GM12865 (cell line): ENCODE measurements around the gene NR2E3.
A peak's percentile ranks its signal among the peaks of the same experiment; 100 is the strongest.

Experiments used
- DNase-seq: peaks from one replicate; pipeline ENCODE4 v3.0.0; 2010; ENCODE audit warnings: low read depth
- H3K4me3 ChIP-seq: 2 replicates; pipeline ENCODE4 v1.5.1; 2011; ENCODE audit warnings: mild to moderate bottlenecking, low read depth, low read length, control low read depth
- TF ChIP-seq, protein P1 (sequence below): IDR thresholded peaks from 2 replicates; pipeline ENCODE4 v1.5.1; 2011; ENCODE audit warnings: low read length, control low read depth, low read depth, inconsistent platforms; ENCODE audit not compliant: insufficient read depth; ENCODE audit errors: missing control alignments

The NR2E3 gene

GRCh38 chr15:71776304-71776703 is 34.0 kb upstream of the NR2E3 start:
- TF ChIP-seq, protein P1, sequence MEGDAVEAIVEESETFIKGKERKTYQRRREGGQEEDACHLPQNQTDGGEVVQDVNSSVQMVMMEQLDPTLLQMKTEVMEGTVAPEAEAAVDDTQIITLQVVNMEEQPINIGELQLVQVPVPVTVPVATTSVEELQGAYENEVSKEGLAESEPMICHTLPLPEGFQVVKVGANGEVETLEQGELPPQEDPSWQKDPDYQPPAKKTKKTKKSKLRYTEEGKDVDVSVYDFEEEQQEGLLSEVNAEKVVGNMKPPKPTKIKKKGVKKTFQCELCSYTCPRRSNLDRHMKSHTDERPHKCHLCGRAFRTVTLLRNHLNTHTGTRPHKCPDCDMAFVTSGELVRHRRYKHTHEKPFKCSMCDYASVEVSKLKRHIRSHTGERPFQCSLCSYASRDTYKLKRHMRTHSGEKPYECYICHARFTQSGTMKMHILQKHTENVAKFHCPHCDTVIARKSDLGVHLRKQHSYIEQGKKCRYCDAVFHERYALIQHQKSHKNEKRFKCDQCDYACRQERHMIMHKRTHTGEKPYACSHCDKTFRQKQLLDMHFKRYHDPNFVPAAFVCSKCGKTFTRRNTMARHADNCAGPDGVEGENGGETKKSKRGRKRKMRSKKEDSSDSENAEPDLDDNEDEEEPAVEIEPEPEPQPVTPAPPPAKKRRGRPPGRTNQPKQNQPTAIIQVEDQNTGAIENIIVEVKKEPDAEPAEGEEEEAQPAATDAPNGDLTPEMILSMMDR = no peak
- DNase-seq = no peak
- H3K4me3 ChIP-seq = no peak overlapping the region

DNA sequence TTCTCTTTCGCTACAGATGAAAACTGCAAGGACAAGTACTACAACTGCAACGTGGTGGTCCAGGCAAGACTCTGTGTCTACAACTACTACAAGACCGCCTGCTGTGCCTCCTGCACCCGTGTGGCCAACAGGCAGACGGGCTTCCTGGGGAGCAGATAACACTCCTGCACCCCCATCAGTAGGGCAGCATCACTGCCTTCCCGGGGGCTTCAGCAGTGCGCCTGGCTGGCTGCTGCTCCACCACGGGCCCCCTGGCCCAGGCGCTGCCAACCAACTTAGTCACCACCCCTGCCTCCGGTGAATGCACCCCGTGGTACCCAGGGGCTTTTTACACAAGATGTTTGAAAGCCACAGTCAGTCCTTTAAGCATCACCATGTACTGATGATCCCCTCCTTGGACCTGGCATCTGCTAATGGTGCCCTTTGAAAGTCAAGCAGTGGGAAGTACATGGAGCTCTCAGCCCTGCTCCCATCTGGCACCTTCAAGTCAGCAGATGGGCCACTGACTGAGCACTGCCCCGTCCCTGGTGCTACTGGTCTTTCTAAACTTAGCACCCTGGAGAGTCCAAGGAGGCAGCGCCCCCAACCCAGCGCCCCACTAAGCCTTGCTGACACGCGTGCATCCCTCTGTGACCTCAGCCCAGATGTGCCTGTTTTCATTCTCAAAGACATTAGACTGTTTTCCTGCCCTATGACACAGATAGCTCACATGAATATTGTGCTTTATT is 33.0 kb upstream of the NR2E3 start:
- H3K4me3 ChIP-seq = no peak overlapping the region
- TF ChIP-seq, protein P1 = no peak
- DNase-seq = no peak

GRCh38 chr15:71779073-71779797 is 31.1 kb upstream of the NR2E3 start:
- no peak overlapping the region for H3K4me3 ChIP-seq
- DNase-seq = no peak
- TF ChIP-seq, protein P1 = no peak

DNA sequence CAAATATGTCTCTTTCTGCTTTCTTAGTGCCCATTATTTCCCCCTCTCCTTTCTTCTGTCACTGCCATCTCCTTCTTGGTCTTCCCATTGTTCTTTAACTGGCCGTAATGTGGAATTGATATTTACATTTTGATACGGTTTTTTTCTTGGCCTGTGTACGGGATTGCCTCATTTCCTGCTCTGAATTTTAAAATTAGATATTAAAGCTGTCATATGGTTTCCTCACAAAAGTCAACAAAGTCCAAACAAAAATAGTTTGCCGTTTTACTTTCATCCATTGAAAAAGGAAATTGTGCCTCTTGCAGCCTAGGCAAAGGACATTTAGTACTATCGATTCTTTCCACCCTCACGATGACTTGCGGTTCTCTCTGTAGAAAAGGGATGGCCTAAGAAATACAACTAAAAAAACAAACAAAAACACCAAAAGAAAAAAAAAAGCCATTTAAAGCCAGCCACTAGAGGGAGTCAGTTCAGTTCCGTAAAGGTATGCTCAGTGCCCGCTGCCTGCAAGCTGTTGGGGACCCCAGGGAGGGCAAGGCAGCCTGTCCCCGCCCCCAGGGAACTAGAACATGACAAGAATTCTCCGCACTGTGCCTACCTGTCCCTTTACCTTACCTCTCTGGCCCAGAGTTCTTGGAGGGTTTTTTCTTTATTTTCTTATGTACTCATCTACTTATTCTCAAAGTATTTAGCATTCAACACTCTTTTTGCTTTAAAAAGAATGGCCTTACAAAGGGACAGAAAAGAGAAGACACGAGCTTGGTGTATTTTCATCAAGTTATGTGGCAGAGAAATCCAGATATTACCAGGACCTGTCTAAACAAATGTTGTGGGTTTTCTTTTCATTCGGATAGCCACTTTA is 30.0 kb upstream of the NR2E3 start:
- TF ChIP-seq, protein P1 = peak; percentile 81
- peak; percentile 75 for DNase-seq
- peak overlapping the region; percentile 63; the same call in 1 of the 2 replicates for H3K4me3 ChIP-seq

GRCh38 chr15:71781179-71781964 is 29.0 kb upstream of the NR2E3 start:
- H3K4me3 ChIP-seq = peak overlapping the region; percentile 63
- TF ChIP-seq, protein P1 = no peak
- peak; percentile 67 for DNase-seq

- DNase-seq = no peak
- TF ChIP-seq, protein P1 = no peak
- H3K4me3 ChIP-seq = peak overlapping the region; percentile 63
These were observed 28.4 kb upstream of the NR2E3 start for GRCh38 chr15:71781965-71782265.
